ENCODE measurements around the gene OGDH.

Gene OGDH

GRCh38 chr7:44748948-44749731 lies 142.7 kb downstream of the OGDH start:
- DNase-seq: no peak
- Histone ChIP-seq H3K36me3 (no peaks in the 10 kb centered on the region), H3K27ac (peak overlapping the region; percentile 83 to 91), H3K4me3 (peak overlapping the region; percentile 88 to 92), H3K27me3 (no peaks in the 10 kb centered on the region), H3K4me1 (peaks cover 0 to 31% (median 20%) of the 10 kb centered on the region in 4 donors), H3K9me3 (no peaks in the 10 kb centered on the region)
- intact Hi-C loops (cut with DNase I; ENCODE audit: low total_unique reads): loop anchor here (1.0 to 5.0 kb wide), 2 partner anchors 47 to 167 kb away; partner anchors contain the start of genes PPIA and TMED4
- TF ChIP-seq, protein P1, sequence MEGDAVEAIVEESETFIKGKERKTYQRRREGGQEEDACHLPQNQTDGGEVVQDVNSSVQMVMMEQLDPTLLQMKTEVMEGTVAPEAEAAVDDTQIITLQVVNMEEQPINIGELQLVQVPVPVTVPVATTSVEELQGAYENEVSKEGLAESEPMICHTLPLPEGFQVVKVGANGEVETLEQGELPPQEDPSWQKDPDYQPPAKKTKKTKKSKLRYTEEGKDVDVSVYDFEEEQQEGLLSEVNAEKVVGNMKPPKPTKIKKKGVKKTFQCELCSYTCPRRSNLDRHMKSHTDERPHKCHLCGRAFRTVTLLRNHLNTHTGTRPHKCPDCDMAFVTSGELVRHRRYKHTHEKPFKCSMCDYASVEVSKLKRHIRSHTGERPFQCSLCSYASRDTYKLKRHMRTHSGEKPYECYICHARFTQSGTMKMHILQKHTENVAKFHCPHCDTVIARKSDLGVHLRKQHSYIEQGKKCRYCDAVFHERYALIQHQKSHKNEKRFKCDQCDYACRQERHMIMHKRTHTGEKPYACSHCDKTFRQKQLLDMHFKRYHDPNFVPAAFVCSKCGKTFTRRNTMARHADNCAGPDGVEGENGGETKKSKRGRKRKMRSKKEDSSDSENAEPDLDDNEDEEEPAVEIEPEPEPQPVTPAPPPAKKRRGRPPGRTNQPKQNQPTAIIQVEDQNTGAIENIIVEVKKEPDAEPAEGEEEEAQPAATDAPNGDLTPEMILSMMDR (IDR thresholded peaks at IDR 0.05): no peak

- Histone ChIP-seq H3K27ac (peak overlapping the region in 1 of 2 donors; percentile 83), H3K4me1 (peaks cover 0 to 39% (median 24%) of the 10 kb centered on the region in 4 donors)
- DNase-seq: no peak
Measured at GRCh38 chr7:44749992-44750391, 143.6 kb downstream of the OGDH start.

DNA sequence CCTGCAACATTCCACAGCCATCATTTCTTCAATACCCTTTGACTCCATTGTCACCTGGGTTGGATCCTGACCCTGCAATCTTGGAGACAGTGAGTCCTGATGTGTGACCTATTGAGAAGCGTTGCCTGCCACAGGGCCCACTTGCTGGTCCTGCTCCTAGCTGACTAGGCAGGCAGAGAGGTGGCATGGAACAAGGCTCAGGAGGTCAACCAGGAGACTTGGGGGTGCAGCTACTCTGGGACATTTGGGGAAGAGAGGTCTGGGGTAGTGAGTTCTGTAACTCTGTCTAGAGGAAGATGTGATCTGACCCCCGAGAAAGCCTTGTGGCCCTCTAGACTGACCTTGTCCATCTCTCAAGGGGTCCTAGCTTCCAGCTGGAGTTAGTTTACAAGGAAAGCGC lies 144.0 kb downstream of the OGDH start:
- H3K27me3 ChIP-seq: no peaks in the 10 kb centered on the region
- TF ChIP-seq, protein P1 (IDR thresholded peaks at IDR 0.05): no peak
- no peaks in the 10 kb centered on the region for H3K9me3 ChIP-seq
- intact Hi-C loops (cut with DNase I; ENCODE audit: low total_unique reads): no loop called here
- no peak overlapping the region for H3K4me3 ChIP-seq
- no peak for DNase-seq
- H3K27ac ChIP-seq: no peak overlapping the region
- no peaks in the 10 kb centered on the region for H3K36me3 ChIP-seq
- peaks cover 0 to 43% (median 27%) of the 10 kb centered on the region in 4 donors for H3K4me1 ChIP-seq

More at GRCh38 chr7:44749992-44750391, 143.6 kb downstream of the OGDH start:
- H3K27me3 ChIP-seq: no peaks in the 10 kb centered on the region
- H3K9me3 ChIP-seq: no peaks in the 10 kb centered on the region
- peak overlapping the region; percentile 88 to 92 for H3K4me3 ChIP-seq
- intact Hi-C loops (cut with DNase I; ENCODE audit: low total_unique reads): loop anchor here (5.0 kb wide), 1 partner anchor 168 kb away; the partner anchor contains the start of gene TMED4
- H3K36me3 ChIP-seq: no peaks in the 10 kb centered on the region
- TF ChIP-seq, protein P1 (IDR thresholded peaks at IDR 0.05): no peak

GRCh38 chr7:44750921-44751571 lies 144.6 kb downstream of the OGDH start:
- DNase-seq: no peak
- Histone ChIP-seq H3K36me3 (no peaks in the 10 kb centered on the region), H3K27ac (no peak overlapping the region), H3K27me3 (no peaks in the 10 kb centered on the region), H3K9me3 (no peaks in the 10 kb centered on the region), H3K4me1 (peaks cover 4 to 49% (median 33%) of the 10 kb centered on the region in 4 donors), H3K4me3 (no peak overlapping the region)
- TF ChIP-seq, protein P1 (IDR thresholded peaks at IDR 0.05): no peak
- intact Hi-C loops (cut with DNase I; ENCODE audit: low total_unique reads): no loop called here

GRCh38 chr7:44752822-44753221 lies 146.4 kb downstream of the OGDH start:
- no peaks in the 10 kb centered on the region for H3K9me3 ChIP-seq
- TF ChIP-seq, protein P1 (IDR thresholded peaks at IDR 0.05): no peak
- intact Hi-C loops (cut with DNase I; ENCODE audit: low total_unique reads): no loop called here
- DNase-seq: no peak
- H3K4me1 ChIP-seq: peaks cover 4 to 66% (median 47%) of the 10 kb centered on the region in 4 donors
- peaks cover 2 to 15% (median 11%) of the 10 kb centered on the region in 3 donors for H3K36me3 ChIP-seq
- no peak overlapping the region for H3K4me3 ChIP-seq
- H3K27ac ChIP-seq: no peak overlapping the region
- no peaks in the 10 kb centered on the region for H3K27me3 ChIP-seq
